ENCODE data around the gene MPG.
A peak's percentile ranks its signal among the peaks of the same experiment; 100 is the strongest.
"Not testable (repeated sequence)": the region's sequence is repeated elsewhere in the genome, so short reads cannot be mapped to it uniquely, and the experiment has no call there.

The MPG gene, protein sequence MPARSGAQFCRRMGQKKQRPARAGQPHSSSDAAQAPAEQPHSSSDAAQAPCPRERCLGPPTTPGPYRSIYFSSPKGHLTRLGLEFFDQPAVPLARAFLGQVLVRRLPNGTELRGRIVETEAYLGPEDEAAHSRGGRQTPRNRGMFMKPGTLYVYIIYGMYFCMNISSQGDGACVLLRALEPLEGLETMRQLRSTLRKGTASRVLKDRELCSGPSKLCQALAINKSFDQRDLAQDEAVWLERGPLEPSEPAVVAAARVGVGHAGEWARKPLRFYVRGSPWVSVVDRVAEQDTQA

DNA sequence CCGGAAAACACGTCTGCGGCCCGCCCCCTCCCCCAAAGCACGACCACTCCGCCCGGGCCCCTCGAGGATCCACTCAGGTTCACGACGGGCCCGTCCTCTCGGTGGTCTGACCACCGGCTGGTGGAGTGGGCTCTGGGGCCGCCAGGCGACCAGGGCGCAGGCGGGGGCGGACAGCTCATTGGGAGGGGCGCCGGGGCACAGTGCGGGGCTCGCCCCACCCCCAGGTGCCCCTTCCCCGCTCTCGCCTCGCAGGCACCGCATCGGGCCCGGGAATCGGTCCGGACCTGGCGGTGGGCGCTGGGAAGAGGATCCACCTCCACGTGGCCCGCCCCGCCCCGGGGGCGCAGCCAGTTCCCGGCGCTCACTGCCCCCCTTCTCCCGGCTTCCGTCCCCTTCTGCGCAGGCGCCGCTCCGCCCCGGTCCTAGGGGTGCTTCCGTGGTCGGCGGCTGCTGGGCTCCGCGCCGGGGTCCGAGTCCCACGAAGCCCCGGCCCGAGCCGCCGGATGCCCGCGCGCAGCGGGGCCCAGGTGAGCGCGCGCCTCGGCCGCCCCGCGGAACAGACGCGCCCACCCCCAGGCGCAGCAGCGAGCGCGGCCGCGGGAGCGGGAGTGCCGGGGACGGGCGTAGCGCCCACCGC, at the start of gene MPG:
MPG (plus strand) TSS at position 419 of the 637 bp plus-strand sequence; CDS start at position 504, 85 bp downstream.
- DNase-seq (ENCODE audit: low spot score), result peak; percentile 75

DNA sequence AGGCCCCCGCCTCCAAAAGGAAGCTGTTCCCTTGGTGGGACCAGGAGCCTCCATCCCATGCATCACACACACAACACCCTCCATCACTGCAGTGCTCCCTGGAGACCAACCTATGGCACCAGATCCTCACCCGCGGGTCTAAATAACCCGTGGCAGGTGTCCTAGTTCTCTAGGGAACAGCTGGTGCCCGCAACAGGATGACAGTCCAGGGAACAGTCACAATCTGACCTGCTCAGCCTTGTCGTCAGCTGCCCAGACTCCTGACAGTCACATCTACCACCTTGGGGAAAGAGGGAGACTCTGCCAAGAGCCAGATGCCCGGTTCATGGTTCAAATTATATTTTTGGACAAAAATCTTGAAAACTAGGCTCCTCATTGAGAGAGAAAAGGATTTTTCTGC, 47.4 kb upstream of the MPG start:
- not testable (repeated sequence) for DNase-seq (ENCODE audit: low spot score)

DNA sequence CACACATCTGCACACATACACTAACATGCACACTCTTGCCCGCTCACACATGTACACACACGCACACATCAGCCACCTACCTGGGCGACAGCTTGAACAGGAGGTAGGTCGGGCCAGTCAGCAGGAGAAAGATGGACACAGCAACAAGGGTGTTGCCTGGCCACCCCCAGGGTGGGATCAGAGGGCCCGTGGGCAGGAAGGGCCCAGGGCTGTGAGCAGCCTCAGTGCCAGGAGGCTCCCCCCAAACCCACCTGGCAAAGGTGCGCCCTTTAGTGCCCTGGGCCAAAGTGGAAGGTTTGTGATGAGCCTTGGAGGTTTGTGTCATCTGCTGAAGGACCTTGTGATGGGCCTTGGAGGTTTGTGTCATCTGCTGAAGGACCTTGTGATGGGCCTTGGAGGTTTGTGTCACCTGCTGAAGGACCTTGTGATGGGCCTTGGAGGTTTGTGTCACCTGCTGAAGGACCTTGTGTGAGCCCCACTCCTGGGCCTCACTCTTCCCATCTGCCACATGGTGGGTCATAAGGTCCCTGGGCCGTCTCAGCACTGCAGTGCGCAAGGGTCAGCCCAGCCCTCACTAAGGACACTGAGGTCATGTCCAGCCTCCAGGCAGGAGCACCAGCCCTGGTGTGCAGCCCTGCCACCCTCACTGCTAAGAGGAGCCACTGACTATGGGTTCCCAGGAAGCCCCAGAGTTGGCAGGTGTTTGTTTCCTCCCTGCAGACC, 44.7 kb upstream of the MPG start:
- not testable (repeated sequence) for DNase-seq (ENCODE audit: low spot score)

DNA sequence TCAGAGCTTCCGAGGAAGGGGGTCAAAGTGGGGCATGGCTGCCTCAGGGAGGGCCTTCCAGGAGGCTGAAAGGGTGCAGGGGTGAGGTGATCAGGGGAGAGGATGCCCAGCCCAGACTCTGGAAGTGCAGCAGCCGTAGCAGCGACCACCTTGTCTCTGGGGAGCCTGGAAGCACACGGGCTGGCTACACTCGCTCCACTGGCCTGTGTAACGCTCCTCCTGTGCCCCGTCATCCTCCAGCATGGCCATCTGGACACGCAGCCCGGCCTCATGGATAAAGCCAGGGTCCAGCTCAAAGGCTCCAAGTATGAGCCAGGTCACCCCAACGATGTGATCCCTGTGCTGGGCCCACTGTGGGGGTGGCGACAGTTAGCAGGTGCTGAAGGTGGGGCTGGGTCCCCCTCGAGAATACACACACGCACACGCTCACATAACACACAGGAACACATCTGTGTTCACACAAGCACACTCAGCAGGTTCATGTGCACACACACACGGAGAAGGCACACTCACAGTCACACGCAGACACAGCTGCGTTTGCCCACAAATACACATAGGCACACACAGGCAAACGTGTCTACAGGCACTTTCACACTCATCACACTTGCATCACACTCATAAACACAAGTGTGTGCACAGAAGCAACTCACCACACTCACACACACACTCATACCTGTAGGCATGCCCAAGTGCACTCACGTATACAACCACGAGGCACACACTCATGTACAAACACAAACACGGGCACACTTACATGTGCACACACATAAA, 44.0 kb upstream of the MPG start:
- DNase-seq (ENCODE audit: low spot score), result no peak

DNA sequence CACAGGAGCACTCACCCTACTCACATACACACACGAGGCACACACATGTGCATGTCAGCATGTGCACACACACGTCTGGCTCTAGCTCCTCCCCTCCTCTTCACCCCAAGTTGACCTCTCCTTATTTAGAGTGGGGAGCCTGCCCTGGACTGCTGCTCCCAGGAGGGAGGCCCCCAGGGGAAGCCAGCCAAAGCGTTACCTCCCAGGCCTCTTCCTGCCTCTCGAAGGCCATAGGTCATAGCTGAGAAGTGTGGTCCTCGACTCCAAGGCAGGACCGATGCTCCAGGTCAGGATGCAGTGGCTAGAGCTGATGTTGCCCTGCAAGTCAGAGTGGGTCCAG, 43.4 kb upstream of the MPG start:
- DNase-seq (ENCODE audit: low spot score), result no peak

DNA sequence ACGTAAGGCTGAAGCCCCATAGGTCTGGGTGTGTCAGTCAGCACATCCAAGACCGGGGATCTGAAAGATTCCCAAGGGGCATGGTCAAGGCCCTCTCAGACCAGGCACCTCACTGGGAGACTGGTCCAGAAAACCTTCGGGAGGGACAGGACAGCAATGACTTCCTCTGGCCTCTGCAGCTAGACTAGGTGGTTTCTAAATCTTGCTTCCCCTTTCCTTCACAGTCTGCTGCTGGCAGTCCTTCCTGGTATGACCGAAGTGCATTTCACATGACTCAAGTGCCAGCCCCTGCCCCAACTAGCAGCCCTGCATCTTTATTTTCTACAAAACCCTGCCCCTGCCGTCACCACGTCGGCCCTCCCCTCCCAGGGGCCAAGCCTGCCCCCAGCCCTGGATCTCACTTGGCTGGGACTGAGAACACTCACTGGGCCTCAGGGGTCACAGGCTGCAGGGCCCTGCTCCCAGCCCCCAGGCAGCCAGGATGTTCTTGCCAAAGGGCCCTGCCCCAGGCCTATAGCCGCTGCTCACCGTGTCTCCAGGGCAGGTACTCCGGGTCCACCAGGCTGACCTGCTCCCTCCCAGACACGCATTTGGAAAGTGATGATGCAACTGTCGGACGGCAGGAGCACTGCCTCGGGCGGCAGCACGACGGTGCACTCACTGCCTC, 42.9 kb upstream of the MPG start:
- no peak for DNase-seq (ENCODE audit: low spot score)

DNA sequence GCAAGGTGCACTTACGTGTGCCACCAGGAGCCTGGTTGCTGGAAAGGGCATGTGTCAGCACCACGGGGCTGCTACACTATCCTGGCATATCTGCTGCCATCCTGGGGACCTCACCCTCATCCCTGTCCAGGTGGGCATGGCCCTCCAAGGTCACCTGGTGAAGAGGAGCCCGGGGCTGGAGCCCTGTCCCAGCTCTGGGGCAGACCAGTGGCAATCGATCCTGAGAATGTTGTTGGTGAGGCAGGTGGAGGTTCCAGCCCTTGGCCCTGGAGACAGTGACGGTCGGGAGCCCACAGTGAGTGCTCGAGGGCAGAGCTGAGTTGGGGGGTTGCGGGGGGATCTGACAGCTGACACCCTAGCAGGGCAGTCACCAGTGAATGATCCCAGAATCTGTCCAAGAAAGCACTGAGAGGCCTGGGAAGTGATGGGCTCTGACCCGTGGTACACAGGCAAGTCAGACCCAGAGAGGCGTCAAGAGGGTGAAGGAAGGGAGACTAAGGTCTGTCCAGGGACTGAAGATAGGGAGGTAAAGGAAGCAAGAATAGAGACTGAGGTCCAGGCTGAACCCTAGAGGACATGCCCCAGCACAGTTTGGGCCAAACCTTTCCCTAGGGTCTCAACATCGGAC, 42.2 kb upstream of the MPG start:
- DNase-seq (ENCODE audit: low spot score), result no peak

DNA sequence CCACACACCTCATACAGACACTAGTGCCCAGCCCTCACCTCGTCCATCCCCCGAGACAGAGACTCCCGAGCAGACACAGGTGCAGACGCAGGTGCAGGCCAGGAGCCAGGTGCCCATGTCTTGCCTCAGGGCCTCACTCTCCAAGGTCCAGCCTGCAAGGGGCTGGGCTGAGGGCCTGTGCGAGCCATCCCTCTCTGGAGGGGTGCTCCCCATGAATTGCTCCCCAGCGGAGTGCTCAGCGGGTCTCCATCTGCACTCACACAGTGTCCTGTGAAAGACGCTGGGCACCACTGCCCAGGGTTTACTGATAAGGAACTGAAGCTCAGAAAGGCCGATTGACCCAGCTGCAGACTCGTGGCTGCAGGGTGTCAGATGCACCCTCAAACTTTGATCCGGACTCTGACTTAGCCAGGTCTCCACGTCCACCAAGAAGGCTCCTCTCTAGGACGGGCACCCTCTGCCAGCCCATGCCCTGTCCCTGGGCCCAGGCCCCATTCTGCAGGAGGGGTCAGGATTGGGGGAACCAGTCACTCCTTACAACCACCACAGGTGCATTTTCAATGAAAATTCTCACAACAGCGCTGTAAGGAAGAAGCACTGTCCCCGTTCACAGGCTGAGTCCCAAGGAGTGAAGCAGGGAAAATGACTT, 41.6 kb upstream of the MPG start:
- no peak for DNase-seq (ENCODE audit: low spot score)

DNA sequence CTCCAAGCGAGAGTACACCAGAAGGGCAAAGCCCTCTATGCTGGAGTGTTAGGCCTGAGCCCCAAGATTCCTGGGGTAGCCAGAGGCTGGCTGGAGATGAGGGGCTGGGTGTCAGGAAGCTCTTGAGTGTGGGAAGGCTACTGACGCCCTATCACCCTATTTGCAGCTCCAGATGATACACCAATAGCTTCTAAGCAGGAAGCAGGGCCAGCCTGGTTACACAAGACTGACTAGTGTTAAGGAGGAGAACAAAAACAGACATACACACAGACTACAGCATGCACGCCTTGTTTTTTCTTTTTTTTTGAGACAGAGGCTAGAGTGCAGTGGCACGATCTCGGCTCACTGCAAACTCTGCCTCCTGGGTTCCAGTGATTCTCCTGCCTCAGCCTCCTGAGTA, 40.5 kb upstream of the MPG start:
- DNase-seq (ENCODE audit: low spot score), result no peak

DNA sequence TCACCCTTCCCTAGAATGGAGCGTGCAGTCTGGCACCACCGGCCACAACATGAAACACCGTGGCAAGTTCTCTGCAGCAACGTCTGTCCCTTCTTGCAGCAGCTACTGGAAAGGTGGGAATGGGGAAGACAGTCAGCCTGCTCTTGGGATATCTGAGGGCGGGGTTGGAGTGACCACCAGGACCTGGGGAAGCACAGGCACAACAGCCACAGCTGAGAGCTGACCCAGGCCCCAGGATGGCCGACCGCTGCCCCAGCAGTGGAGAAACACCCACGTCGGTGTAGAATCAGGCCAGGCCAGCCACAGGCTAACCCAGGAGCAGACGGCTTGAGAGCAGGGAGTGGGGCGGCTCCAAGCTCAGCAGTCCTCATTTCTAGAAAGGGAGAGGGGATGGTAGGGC, 39.8 kb upstream of the MPG start:
- not testable (repeated sequence) for DNase-seq (ENCODE audit: low spot score)

DNA sequence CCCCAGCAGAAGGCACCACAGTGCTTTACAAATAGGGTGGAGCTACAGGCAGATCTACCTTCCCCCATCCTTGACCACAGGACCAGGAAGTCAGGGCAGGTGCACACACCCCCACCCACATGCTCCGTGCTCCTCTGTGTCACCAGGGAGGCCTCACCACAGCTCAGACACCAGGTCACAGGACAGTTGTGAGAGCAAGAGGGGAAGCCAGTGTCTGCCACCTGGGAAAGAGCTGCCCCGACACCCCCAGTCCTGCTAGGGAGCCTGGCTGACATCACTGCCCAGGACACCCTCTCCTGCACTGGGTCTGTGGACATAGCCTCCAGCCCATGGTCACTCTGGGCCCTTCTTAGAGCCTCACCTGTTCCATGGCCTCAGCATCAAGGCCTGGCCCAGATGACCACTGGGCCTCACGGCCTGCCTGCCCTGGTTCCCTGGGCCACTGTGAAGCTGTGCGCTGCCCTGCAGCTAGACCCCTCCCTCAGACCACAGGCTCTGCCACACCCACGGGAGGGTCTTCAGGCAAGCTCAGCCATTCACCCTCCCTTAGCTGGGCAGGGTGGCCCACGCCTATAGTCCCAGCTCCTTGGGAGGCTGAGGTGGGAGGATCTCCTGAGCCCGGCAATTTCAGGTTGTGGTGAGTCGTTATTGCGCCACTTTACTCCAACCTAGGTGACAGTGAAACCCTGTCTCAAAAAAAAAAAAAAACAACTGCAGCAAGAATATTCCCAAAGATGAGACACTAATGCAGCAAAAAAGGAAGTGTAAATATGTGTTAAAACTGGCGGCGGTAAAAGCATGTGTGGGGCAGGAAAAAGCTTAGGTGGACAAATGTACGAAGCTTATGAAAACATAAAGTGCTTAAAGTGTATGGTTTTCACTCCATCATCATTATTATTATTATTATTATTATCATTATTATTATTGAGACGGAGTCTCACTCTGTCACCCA, 38.8 kb upstream of the MPG start:
- DNase-seq (ENCODE audit: low spot score), result no peak

DNA sequence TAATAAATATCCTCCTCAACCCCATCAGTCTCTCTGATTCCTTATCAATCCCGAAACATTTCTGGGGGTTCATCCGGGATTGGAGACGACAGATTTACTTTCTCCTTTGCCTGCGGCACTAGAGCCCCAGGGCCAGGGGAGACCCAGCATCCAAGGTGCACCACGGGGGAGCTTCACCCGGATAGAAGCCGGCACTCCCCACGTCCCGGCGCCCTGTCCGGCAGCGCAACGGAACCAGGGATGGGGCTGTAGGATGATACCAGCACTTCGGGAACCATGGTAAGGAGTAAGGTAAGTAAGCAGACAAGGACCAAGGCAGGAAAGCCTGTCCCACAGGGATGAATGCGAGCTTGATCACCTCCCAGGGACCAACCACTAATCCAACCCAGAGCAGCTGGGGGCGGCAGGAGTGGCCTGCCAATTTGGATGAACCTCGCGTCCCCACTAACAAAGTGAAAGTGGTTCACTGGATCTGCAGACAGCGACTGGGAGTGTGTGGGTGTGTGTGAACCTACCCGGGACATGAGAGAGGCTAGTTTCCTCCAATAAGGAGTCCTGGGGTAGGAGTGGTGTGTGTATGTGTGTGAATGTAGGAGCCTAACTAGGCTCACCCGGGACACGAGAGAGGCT, 36.5 kb upstream of the MPG start:
- no peak for DNase-seq (ENCODE audit: low spot score)

DNA sequence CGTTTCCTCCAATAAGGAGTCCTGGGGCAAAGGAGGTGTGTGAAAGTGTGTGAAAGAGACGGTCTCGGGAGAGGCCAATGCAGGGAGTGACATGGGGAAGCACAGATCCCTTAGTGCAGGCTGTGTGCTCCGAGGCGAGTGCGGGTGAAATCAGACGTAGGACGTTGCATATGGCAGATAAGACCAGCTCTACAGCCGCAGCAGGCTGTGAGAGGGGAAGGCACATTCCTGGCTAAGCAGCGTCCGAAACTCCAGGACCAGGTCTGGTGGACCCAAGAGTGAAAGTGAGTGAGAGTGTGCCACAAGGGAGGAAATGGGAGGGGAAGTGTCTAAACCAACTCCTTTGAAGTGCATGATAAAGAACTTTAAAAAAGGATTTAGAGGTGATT, 36.0 kb upstream of the MPG start:
- DNase-seq (ENCODE audit: low spot score), result no peak

DNA sequence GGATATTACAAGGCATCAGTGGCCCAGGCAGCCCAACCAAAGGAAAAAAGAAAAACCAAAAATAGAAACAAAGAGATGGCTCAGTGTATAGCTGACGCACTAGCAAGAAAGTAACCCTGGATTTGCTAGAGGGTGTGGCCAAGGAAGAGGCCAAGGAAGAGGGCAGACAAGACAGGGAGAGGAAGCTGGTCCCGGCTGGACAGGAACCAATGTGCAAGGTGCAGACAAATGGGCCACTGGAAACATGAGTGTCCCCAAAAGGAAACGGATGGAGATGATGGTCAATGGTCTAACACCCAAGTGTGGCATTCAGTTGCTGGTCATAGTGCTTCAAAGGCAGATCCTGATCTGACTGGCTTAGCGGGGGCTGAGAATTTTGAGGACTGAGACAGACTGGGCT, 35.3 kb upstream of the MPG start:
- DNase-seq (ENCODE audit: low spot score), result no peak

DNA sequence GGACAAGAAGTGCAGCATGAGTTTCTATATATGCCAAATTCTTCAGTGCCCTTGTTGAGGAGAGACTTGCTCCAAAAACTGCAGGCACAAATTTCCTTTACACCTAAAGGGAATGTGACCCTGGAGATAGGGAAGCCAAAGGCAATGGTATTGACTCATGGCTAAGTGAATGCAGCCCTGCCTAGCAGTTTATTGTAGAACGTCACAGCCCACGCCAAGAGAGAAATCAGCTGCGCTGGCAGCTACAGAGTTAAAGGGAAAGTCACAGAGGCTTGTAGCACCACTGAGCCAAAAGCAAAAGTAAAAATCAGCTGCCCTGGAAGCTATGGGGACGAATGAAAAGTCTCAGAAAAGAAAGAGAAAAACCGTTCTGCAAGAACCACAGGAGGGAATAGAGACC, 34.7 kb upstream of the MPG start:
- no peak for DNase-seq (ENCODE audit: low spot score)

DNA sequence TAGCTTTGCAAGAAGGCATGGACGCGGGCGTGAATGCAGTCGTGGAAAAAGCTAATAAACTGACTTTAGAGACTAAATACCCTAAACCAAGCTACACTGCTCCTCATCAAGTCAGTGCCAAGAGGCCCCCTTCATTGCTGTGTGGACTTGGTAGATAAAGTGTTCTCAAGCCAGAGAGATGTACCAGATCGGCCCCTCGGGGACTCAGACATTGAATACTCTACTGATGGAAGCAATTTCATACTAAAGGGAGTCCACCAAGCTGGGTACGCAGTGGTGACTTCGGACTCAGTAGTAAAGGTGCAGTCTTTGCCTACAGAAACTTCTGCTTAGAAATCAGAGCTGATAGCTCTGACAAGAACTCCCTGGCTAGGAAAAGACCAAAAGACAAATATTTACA, 33.4 kb upstream of the MPG start:
- DNase-seq (ENCODE audit: low spot score), result no peak

DNA sequence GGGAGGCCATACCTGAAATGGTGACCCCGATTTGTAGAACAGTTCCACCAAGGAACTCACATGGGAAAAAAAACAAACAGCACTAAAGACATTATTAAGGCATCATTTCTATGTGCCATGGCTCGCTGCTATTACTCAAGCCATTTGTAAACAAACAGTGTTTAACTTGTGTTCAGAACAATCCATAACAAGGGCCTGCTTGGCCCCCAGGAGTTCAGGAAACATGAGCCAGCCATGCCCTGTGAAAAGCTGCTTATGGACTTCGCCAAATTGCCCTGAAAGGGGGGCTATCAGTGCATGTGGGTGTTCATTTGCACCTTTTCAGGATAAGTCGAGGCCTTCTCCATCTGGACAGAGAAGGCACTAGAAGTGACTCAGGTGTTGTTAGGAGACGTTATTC, 32.6 kb upstream of the MPG start:
- DNase-seq (ENCODE audit: low spot score), result no peak

DNA sequence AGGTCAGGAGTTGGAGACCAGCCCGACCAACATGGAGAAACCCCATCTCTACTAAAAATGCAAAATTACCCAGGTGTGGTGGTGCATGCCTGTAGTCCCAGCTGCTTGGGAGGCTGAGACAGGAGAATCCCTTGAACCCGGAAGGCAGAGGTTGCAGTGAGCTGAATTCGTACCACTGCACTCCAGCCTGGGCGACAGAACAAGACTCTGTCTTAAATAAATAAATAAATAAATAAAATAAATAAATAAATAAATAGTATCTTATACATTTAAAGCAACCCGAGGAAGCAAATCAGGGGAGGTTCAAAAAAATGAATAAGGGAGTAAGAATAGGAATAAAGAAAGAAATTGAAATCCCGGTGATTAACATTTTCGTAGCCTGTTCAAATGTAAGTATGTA, 31.5 kb upstream of the MPG start:
- DNase-seq (ENCODE audit: low spot score), result not testable (repeated sequence)

DNA sequence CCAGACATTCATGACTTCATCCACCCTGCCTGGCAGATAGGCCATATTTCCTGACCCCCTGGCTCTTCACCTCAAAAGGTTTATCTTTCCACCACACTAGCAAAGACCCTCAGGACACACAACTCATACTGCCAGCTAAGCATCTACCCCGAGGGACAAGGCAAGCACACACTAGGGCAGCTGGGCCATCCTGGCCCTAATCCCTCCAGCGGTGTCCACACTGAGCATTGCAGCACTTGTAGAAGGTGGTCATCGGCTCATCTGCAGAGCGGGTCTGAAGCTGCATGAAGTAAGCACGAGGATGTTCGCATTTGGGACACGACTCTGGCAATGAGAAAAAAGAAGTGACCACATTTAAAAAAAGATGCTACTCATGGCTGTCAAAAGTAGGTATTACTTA, 30.8 kb upstream of the MPG start:
- no peak for DNase-seq (ENCODE audit: low spot score)

Measured in cerebellar cortex (tissue), 1 donor.